Measurements from ENCODE around the gene ZNF652. TPM values are rescaled to one million over a fixed set of nuclear protein-coding genes. Genes with fewer than 3 reads are reported as not detected.

Gene ZNF652
- total RNA-seq, 4 donors from 2014 or later, result 58.8 to 124 (median 103) TPM

DNA sequence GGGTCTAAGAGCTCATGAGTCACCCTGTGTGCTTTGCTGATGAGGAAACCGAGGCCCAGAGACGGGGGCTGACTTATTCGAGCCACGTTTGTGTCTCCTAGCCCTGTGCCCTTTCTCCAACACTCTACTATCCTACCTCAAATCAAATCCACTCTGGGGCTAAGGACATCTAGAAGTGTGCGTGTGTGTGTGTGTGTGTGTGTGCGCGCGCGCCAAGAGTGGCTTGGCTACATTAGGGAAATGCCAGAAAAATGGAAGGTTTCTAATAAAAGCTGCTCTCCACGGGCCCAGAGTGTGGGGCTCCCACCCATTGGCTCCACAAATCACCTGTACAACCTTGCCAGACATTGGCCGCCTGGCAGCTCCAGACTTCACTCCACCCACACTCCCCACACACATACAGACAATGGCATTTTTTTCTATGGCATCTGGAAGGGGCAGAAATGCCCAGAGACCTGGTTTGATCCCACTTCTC is 101.2 kb downstream of the ZNF652 start:
- intact Hi-C loops (cut with DNase I; ENCODE audit: low total_unique reads), result no loop called here
- WGBS, 2 donors, result 47 to 49% methylated on average over 11 of the region's 11 CpGs
- TF ChIP-seq POLR2A (IDR thresholded peaks at IDR 0.05) (no peak), CTCF (IDR thresholded peaks at IDR 0.05) (no peak)
- no peak for DNase-seq (ENCODE audit: low spot score in 2 of 2)
- H3K4me3 ChIP-seq (ENCODE audit: low read depth, poor library complexity, severe bottlenecking), result peak overlapping the region; percentile 37

DNA sequence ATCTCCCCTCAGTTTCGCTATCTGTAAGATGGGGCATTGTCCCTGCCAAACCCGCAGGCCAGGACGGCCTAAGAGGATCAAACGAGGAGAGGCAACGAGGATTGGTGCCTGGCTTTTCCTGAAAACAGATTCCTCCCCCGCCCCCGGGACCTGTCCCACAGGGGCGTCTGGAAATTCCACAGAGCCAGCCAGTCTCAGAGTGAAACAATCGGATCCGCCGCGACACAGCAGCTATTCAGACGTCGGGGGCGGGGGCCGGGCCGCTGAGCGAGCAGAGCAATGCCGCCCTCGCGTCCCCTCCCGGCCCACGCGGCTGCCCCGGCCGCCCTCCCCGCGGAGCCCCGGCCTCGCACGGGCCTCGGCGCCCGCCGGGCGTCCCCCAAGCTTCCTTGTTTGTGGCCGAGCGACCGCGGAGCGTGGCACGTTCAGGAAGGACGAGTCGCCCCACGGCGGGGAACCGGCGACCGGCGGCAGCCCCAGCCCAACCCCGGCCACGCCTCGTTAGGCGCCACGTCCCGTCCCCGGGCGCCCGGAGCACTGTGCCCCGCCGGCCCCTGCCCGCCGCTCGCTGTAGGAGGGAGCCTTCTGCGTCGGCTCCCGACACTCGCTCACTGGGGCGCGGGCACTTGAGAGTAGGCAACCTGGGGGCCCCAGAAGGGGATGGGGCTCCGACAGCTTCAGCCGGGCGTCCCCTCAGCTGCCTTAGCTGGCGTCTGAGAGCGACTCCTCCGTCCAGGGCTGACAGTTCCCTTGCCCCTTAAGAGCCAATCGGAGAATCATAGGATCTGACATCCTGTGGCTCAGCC is 101.8 kb downstream of the ZNF652 start:
- H3K4me3 ChIP-seq (ENCODE audit: low read depth, poor library complexity, severe bottlenecking), result peak overlapping the region; percentile 37
- 1 to 2% methylated on average over 16 to 29 of the region's 77 CpGs for WGBS, 2 donors
- intact Hi-C loops (cut with DNase I; ENCODE audit: low total_unique reads), result no loop called here
- no peak for TF ChIP-seq POLR2A (IDR thresholded peaks at IDR 0.05)
- no peak for TF ChIP-seq CTCF (IDR thresholded peaks at IDR 0.05)
- DNase-seq (ENCODE audit: low spot score in 2 of 2), result peak; percentile 50 to 89

- no peak for DNase-seq (ENCODE audit: low spot score in 2 of 2)
- TF ChIP-seq POLR2A (IDR thresholded peaks at IDR 0.05), result no peak
- no peak for TF ChIP-seq CTCF (IDR thresholded peaks at IDR 0.05)
- WGBS, 2 donors, result 8 to 19% methylated on average over 10 of the region's 10 CpGs
- intact Hi-C loops (cut with DNase I; ENCODE audit: low total_unique reads), result no loop called here
- H3K4me3 ChIP-seq (ENCODE audit: low read depth, poor library complexity, severe bottlenecking), result peak overlapping the region; percentile 37
Measured at GRCh38 chr17:49259663-49260010, 102.4 kb downstream of the ZNF652 start.

DNA sequence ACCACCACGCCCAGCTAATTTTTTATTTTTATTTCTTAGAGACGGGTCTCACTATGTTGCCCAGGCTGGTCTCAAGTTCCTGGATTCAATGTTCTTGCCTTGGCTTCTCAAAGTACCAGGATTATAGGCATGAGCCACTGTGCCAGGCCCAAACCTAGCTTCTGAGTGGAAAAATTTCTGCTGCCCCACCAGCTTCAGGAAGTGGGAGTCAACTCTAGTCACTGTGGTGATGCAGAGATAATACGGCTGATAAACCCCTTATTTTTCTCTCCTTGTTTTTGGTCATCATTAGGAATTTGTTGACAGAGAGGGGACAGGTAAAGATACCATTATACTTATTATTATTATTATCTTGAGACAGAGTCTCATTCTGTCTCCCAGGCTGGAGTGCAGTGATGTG is 103.7 kb downstream of the ZNF652 start:
- intact Hi-C loops (cut with DNase I; ENCODE audit: low total_unique reads), result no loop called here
- no peak for DNase-seq (ENCODE audit: low spot score in 2 of 2)
- 83 to 89% methylated on average over 3 of the region's 3 CpGs for WGBS, 2 donors
- TF ChIP-seq CTCF (IDR thresholded peaks at IDR 0.05), result no peak
- no peak for TF ChIP-seq POLR2A (IDR thresholded peaks at IDR 0.05)
- no peak overlapping the region for H3K4me3 ChIP-seq (ENCODE audit: low read depth, poor library complexity, severe bottlenecking)

DNA sequence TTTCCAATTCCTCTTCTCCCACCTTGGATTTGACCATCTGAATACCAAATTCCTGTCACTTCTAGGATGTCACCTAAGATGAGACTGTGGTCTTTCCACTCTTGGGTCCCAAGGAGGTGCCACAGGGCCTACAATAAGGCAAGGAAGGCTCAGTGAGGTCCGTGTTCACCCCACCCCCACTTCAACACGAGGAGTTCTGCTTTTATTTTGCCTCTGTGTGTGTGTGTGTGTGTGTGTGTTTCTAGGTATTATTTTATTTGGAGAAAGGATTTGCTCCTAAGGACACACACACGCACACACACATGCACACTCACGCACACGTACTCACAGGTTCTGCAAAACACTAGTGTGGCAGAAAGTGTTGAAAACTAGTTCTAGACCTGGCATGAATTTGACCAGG is 106.9 kb downstream of the ZNF652 start:
- TF ChIP-seq POLR2A (IDR thresholded peaks at IDR 0.05), result no peak
- TF ChIP-seq CTCF (IDR thresholded peaks at IDR 0.05), result no peak
- DNase-seq (ENCODE audit: low spot score in 2 of 2), result no peak
- H3K4me3 ChIP-seq (ENCODE audit: low read depth, poor library complexity, severe bottlenecking), result no peak overlapping the region
- WGBS, 2 donors, result 72 to 73% methylated on average over 5 of the region's 5 CpGs
- intact Hi-C loops (cut with DNase I; ENCODE audit: low total_unique reads), result no loop called here

DNA sequence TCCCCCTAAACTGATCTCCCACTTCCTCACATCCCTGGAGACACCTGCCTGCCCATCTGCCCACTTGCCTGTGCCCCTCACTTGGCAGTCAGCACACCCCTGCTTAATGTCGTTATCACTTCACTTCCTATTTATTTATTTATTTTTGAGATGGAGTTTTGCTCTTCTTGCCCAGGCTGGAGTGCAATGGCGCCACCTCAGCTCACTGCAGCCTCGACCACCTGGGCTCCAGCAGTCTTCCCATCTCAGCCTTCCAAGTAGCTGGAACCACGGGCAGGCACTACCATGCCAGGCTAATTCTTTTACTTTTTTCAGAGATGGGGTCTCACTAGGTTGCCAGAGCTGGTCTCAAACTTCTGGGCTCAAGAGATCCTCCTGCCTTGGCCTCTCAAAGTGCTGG is 108.0 kb downstream of the ZNF652 start:
- no peak for TF ChIP-seq POLR2A (IDR thresholded peaks at IDR 0.05)
- no peak for TF ChIP-seq CTCF (IDR thresholded peaks at IDR 0.05)
- no peak for DNase-seq (ENCODE audit: low spot score in 2 of 2)
- intact Hi-C loops (cut with DNase I; ENCODE audit: low total_unique reads), result no loop called here
- 72 to 81% methylated on average over 4 of the region's 4 CpGs for WGBS, 2 donors
- no peak overlapping the region for H3K4me3 ChIP-seq (ENCODE audit: low read depth, poor library complexity, severe bottlenecking)

Measured in lower leg skin (tissue), 4 donors.